Panc1 (cell line): ENCODE results near the gene AKAP12. TPM values are rescaled to one million over a fixed set of nuclear protein-coding genes. Genes with fewer than 3 reads are reported as not detected.

Experiments used
- ATAC-seq: fragments of 200-7000 bp; cut with Tn5 transposase; 2 replicates; pipeline ENCODE4 v1.9.1; 2020; ENCODE audit warnings: mild to moderate bottlenecking, moderate library complexity
- BruUV-seq: library from RNA; stranded (reverse); fragments of 400-500 nt; replicated peaks from 2 replicates; lab custom pipeline; 2021; lab: Mats Ljungman, UMichigan
- CTCF ChIA-PET: fragments of 300-600 bp; sonication (Branson Sonifier 250); formaldehyde crosslinking; loops from one replicate; lab custom pipeline; 2022; ENCODE audit warnings: antibody characterized with exemption; lab: Charles Lee
- POLR2A ChIA-PET: fragments of 300-600 bp; sonication (Branson Sonifier 250); formaldehyde crosslinking; loops from one replicate; lab custom pipeline; 2022; ENCODE audit warnings: antibody characterized with exemption; lab: Charles Lee
- DNase-seq: peaks from one replicate; pipeline ENCODE4 v3.0.0-alpha.2; 2010; ENCODE audit warnings: low read depth, low spot score
- H3K27ac ChIP-seq: 2 replicates; pipeline ENCODE4 v1.5.1; 2011; ENCODE audit warnings: mild to moderate bottlenecking, low read length, inconsistent platforms
- H3K27me3 ChIP-seq: fragments of 200-500 bp; sonication (Bioruptor generic); 2 replicates; pipeline ENCODE4 v1.6.0; 2014; ENCODE audit warnings: low read length, inconsistent platforms; ENCODE audit not compliant: control insufficient read depth, insufficient read depth
- H3K36me3 ChIP-seq: fragments of 200-500 bp; sonication (Bioruptor generic); 2 replicates; pipeline ENCODE4 v1.5.1; 2014; ENCODE audit warnings: inconsistent platforms, mild to moderate bottlenecking, low read length, moderate library complexity; ENCODE audit not compliant: control insufficient read depth, insufficient read depth
- H3K4me1 ChIP-seq: 2 replicates; pipeline ENCODE4 v1.5.1; 2011; ENCODE audit warnings: inconsistent platforms, mild to moderate bottlenecking, low read length, moderate library complexity; ENCODE audit not compliant: control insufficient read depth, insufficient read depth
- H3K4me3 ChIP-seq, 2 experiments: 2 replicates each; pipeline ENCODE4 v1.5.1; 2011 to 2012; ENCODE audit warnings: low read depth in 2 of 2, low read length in 2 of 2, mild to moderate bottlenecking in 2 of 2, inconsistent platforms in 1 of 2, moderate library complexity in 1 of 2
- H3K9me3 ChIP-seq: fragments of 200-500 bp; sonication (Bioruptor generic); 2 replicates; pipeline ENCODE4 v1.5.1; 2014; ENCODE audit warnings: low read depth, mild to moderate bottlenecking, inconsistent platforms, low read length, moderate library complexity; ENCODE audit not compliant: control insufficient read depth, insufficient read depth
- POLR2AphosphoS5 ChIP-seq: IDR thresholded peaks from 2 replicates; pipeline ENCODE4 v1.6.1; 2012; ENCODE audit warnings: mild to moderate bottlenecking, low read depth, low read length, moderate library complexity
- SIN3A ChIP-seq: IDR thresholded peaks from 2 replicates; pipeline ENCODE4 v1.6.1; 2012; ENCODE audit warnings: low read depth, mild to moderate bottlenecking, low read length, moderate library complexity, borderline replicate concordance; ENCODE audit not compliant: insufficient read depth
- TCF7L2 ChIP-seq: IDR thresholded peaks from 2 replicates; pipeline ENCODE4 v1.6.1; 2011; ENCODE audit warnings: mild to moderate bottlenecking, low read depth, low read length, inconsistent platforms
- in situ Hi-C: cut with HindIII; loops from 2 replicates; pipeline ENCODE4 v1.10.0; 2016; ENCODE audit warnings: low sequenced_read_pairs, low pct_unique_long_range_greater_than_20kb
- intact Hi-C: fragments of 100-400 bp; cut with micrococcal nuclease; formaldehyde crosslinking; loops from one replicate; pipeline ENCODE4 v1.10.0; 2022; ENCODE audit not compliant: unreplicated experiment
- total RNA-seq: library from RNA; stranded (reverse); gene quantifications from one replicate; pipeline ENCODE4 v1.2.1, GENCODE V29; 2021; ENCODE audit not compliant: unreplicated experiment
- TF ChIP-seq, protein P1 (sequence below): fragments of 450-650 bp; IDR thresholded peaks from 2 replicates; pipeline ENCODE4 v1.5.1; 2017; ENCODE audit warnings: mild to moderate bottlenecking
- TF ChIP-seq, protein P2 (sequence below), 2 experiments: IDR thresholded peaks; 2 replicates each; pipeline ENCODE4 v1.6.1; 2011 to 2012; ENCODE audit warnings: low read depth in 2 of 2, control low read depth in 1 of 2, low read length in 1 of 2, mild to moderate bottlenecking in 1 of 2, moderate library complexity in 1 of 2; ENCODE audit not compliant: insufficient read depth in 1 of 2

AKAP12 gene
- total RNA-seq, 1 experiment from 2014 or later = 267 TPM

DNA sequence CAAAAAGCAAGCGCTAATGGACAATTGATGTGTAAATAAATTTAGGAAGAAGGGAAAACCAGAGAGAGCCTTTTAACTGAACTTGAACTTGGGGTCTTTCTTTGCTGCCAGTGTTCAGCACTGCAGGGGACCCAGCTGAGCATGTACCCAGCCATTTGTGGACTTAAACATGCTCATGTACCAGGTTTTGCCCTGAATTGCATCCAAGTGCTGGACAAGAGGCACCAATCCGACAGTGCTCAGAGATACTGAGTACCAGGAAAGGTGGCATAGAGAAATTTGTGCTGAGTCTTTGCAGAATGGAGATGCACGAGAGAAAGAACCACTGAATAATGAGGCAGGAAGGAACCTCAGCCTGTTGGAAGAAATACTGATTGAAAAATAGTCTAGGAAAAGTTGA, 16.0 kb downstream of the AKAP12 start:
- ChIA-PET CTCF (no interaction called here), POLR2A (no interaction called here)
- in situ Hi-C loops (no loop called here), intact Hi-C loops (no loop called here)
- no TSS peak for BruUV-seq
- Histone ChIP-seq H3K27me3 (no peaks in the 10 kb centered on the region), H3K4me3 (no peak overlapping the region), H3K9me3 (no peaks in the 10 kb centered on the region), H3K27ac (no peak overlapping the region), H3K4me1 (peaks cover 6% of the 10 kb centered on the region), H3K36me3 (no peaks in the 10 kb centered on the region)
- DNase-seq = no peak
- TF ChIP-seq SIN3A (no peak), TCF7L2 (no peak), POLR2AphosphoS5 (no peak)
- TF ChIP-seq, protein P1, sequence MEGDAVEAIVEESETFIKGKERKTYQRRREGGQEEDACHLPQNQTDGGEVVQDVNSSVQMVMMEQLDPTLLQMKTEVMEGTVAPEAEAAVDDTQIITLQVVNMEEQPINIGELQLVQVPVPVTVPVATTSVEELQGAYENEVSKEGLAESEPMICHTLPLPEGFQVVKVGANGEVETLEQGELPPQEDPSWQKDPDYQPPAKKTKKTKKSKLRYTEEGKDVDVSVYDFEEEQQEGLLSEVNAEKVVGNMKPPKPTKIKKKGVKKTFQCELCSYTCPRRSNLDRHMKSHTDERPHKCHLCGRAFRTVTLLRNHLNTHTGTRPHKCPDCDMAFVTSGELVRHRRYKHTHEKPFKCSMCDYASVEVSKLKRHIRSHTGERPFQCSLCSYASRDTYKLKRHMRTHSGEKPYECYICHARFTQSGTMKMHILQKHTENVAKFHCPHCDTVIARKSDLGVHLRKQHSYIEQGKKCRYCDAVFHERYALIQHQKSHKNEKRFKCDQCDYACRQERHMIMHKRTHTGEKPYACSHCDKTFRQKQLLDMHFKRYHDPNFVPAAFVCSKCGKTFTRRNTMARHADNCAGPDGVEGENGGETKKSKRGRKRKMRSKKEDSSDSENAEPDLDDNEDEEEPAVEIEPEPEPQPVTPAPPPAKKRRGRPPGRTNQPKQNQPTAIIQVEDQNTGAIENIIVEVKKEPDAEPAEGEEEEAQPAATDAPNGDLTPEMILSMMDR = no peak
- TF ChIP-seq, protein P2, sequence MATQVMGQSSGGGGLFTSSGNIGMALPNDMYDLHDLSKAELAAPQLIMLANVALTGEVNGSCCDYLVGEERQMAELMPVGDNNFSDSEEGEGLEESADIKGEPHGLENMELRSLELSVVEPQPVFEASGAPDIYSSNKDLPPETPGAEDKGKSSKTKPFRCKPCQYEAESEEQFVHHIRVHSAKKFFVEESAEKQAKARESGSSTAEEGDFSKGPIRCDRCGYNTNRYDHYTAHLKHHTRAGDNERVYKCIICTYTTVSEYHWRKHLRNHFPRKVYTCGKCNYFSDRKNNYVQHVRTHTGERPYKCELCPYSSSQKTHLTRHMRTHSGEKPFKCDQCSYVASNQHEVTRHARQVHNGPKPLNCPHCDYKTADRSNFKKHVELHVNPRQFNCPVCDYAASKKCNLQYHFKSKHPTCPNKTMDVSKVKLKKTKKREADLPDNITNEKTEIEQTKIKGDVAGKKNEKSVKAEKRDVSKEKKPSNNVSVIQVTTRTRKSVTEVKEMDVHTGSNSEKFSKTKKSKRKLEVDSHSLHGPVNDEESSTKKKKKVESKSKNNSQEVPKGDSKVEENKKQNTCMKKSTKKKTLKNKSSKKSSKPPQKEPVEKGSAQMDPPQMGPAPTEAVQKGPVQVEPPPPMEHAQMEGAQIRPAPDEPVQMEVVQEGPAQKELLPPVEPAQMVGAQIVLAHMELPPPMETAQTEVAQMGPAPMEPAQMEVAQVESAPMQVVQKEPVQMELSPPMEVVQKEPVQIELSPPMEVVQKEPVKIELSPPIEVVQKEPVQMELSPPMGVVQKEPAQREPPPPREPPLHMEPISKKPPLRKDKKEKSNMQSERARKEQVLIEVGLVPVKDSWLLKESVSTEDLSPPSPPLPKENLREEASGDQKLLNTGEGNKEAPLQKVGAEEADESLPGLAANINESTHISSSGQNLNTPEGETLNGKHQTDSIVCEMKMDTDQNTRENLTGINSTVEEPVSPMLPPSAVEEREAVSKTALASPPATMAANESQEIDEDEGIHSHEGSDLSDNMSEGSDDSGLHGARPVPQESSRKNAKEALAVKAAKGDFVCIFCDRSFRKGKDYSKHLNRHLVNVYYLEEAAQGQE (IDR thresholded peaks at IDR 0.05; ENCODE audit: insufficient read depth in 1 of 2, low read depth in 2 of 2, low read length in 1 of 2) = no peak
- ATAC-seq = no peak

DNA sequence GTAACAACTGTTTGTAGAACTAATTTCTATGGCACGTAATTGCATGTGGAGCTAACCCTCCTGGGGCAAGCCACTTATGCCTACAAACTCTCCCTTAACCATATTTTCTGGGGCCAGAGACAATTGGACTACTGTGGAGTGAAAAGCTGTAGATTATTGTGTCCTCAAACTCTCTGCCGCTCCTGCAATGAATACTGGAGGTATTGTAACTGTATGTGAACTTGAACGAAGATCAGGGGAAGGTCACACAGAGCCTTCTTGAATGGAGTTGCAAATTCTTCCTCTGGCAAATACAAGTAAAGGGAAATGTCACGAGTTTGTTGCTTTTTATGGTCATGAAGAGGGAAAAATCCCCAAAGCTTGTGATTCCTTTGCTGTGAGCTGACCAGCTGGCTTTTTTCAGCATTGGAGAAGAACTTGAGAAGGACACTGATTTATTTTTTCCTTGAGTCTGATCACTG, 18.2 kb downstream of the AKAP12 start:
- H3K27ac ChIP-seq = no peak overlapping the region
- CTCF ChIA-PET = interaction anchor here (0.9 kb wide), 1 partner anchor 244 kb away, joined by 3 read pairs; no protein-coding TSS in a partner anchor
- H3K9me3 ChIP-seq = no peaks in the 10 kb centered on the region
- peaks cover 6% of the 10 kb centered on the region for H3K4me1 ChIP-seq
- DNase-seq (no peak), ATAC-seq (no peak)
- no peaks in the 10 kb centered on the region for H3K36me3 ChIP-seq
- intact Hi-C loops (no loop called here), in situ Hi-C loops (no loop called here)
- BruUV-seq = TSS peak; percentile 44
- no peak overlapping the region for H3K4me3 ChIP-seq
- TF ChIP-seq POLR2AphosphoS5 = no peak
- no peak for TF ChIP-seq TCF7L2
- TF ChIP-seq, protein P1 = no peak
- no peak for TF ChIP-seq SIN3A
- TF ChIP-seq, protein P2 (IDR thresholded peaks at IDR 0.05; ENCODE audit: insufficient read depth in 1 of 2, low read depth in 2 of 2, low read length in 1 of 2) = no peak
- no peaks in the 10 kb centered on the region for H3K27me3 ChIP-seq
- POLR2A ChIA-PET = no interaction called here
